D721Med (cell line): ENCODE results near the gene WNT2.

Experiments used
- DNase-seq: peaks from one replicate; pipeline ENCODE4 v3.0.0; 2011; ENCODE audit warnings: low spot score; ENCODE audit not compliant: insufficient read length
- FAIRE-seq: peaks from 2 replicates; lab custom pipeline; 2011; peaks lifted over from hg19 to GRCh38; lab: Jason Lieb, UNC
- TF ChIP-seq, protein P1 (sequence below): IDR thresholded peaks from 2 replicates; pipeline ENCODE4 v1.5.1; 2012; ENCODE audit warnings: mild to moderate bottlenecking, control low read depth; ENCODE audit not compliant: insufficient read depth; ENCODE audit errors: missing control alignments

The WNT2 gene

DNA sequence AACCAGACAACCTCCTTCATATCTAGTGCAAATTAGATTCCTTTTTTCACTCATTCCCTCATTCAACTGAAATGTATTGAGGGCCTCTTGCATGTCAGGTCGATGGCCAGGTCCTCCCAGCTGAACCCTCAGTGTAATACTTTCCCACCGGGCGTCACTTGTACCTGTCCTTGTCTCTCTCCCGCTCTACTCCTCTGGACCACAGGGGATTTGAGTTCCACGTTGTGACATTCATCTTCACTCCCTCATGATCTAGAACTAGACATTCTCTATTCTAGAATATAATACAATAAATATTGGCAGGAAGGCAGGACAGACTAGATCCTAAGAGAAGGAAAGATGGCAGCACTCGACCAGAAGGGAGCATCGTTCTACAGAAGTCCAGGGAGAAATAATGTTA is 83.9 kb downstream of the WNT2 start:
- TF ChIP-seq, protein P1, sequence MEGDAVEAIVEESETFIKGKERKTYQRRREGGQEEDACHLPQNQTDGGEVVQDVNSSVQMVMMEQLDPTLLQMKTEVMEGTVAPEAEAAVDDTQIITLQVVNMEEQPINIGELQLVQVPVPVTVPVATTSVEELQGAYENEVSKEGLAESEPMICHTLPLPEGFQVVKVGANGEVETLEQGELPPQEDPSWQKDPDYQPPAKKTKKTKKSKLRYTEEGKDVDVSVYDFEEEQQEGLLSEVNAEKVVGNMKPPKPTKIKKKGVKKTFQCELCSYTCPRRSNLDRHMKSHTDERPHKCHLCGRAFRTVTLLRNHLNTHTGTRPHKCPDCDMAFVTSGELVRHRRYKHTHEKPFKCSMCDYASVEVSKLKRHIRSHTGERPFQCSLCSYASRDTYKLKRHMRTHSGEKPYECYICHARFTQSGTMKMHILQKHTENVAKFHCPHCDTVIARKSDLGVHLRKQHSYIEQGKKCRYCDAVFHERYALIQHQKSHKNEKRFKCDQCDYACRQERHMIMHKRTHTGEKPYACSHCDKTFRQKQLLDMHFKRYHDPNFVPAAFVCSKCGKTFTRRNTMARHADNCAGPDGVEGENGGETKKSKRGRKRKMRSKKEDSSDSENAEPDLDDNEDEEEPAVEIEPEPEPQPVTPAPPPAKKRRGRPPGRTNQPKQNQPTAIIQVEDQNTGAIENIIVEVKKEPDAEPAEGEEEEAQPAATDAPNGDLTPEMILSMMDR, result no peak
- FAIRE-seq, result no peak
- no peak for DNase-seq

DNA sequence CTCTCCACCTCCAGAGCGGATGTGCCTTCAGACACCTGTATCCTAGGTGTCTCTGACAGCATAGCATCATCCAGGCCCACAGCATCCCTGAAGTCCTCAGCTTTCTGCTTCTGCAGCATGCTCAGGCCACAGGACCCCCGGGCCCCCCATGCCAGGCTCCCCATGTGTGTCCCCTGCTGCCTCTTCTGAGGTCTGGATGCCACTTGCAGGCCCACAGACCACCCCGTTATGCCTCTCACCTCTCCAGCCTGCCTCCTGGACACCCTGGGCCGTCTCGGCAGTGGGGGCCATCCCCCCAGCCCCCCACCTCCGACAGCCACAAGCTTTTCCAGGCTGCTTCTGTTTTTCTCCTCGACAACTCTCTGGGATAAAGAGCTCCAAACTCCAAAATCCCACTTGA is 84.4 kb downstream of the WNT2 start:
- no peak for FAIRE-seq
- TF ChIP-seq, protein P1, result no peak

GRCh38 chr7:117237646-117238045 is 85.2 kb downstream of the WNT2 start:
- DNase-seq (no peak), FAIRE-seq (no peak)
- TF ChIP-seq, protein P1, result no peak

More for the DNA sequence above, 84.4 kb downstream of the WNT2 start:
- no peak for DNase-seq

DNA sequence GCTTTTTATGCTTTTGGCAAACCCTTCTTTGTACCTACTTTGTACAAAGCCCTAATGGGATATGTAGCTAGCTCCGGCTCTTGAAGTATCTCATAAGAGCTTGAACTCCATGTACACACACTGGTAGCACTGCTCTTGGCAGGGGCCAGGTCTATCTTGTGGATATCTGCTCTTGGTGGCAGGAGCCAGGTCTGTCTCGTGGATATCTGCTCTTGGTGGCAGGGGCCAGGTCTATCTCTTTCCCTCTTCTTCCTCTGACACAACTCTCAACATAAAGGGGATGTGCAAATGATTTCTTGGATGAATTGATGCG is 91.9 kb downstream of the WNT2 start:
- FAIRE-seq (no peak), DNase-seq (no peak)
- TF ChIP-seq, protein P1, result no peak

- TF ChIP-seq, protein P1, result no peak
- DNase-seq (no peak), FAIRE-seq (no peak)
These were observed 92.4 kb downstream of the WNT2 start for GRCh38 chr7:117230276-117231046.

- TF ChIP-seq, protein P1, result no peak
- no peak for FAIRE-seq
- DNase-seq, result no peak
These were observed 93.5 kb downstream of the WNT2 start for GRCh38 chr7:117229350-117229749.

- TF ChIP-seq, protein P1, result no peak
These were observed 95.8 kb downstream of the WNT2 start for GRCh38 chr7:117227091-117227490.

More at GRCh38 chr7:117227091-117227490, 95.8 kb downstream of the WNT2 start:
- DNase-seq (no peak), FAIRE-seq (no peak)
